Prostate gland (tissue), 2 donors: Measurements from ENCODE around the gene NUMA1. TPM values are rescaled to one million over a fixed set of nuclear protein-coding genes. Genes with fewer than 3 reads are reported as not detected.
A peak's percentile ranks its signal among the peaks of the same experiment; 100 is the strongest.

Source experiments
- DNase-seq: peaks from one replicate; pipeline ENCODE4 v3.0.0-alpha.2; 2019; ENCODE audit warnings: low spot score
- H3K27ac ChIP-seq, 2 donors: fragments of 200-600 bp; sonication (generic); 2 replicates each; pipeline ENCODE4 v1.5.1; 2017 to 2019
- H3K27me3 ChIP-seq: fragments of 200-600 bp; sonication (generic); replicated peaks from 2 replicates; pipeline ENCODE4 v1.5.1; 2019; ENCODE audit not compliant: insufficient read depth
- H3K36me3 ChIP-seq, 2 donors: fragments of 200-600 bp; sonication (generic); 1 replicate in 1 of 2; 2 replicates in 1 of 2; pipeline versions ENCODE4 v1.5.1 to v1.8.1; 2017 to 2019
- H3K4me1 ChIP-seq: fragments of 200-600 bp; sonication (generic); replicated peaks from 2 replicates; pipeline ENCODE4 v1.5.1; 2019
- H3K4me3 ChIP-seq, 2 donors: fragments of 200-600 bp; sonication (generic); 2 replicates each; pipeline ENCODE4 v1.5.1; 2017 to 2019
- H3K9me3 ChIP-seq: fragments of 200-600 bp; sonication (generic); 2 replicates; pipeline ENCODE4 v1.5.1; 2017
- CTCF ChIP-seq, 4 experiments: fragments of 200-600 bp in 2 of 4; fragments of 450-650 bp in 2 of 4; sonication (generic) in 2 of 4; IDR thresholded peaks; 1 replicate in 3 of 4; 2 replicates in 1 of 4; pipeline ENCODE4 v1.5.1; 2016 to 2019; ENCODE audit warnings: antibody characterized with exemption in 4 of 4, mild to moderate bottlenecking in 2 of 4, moderate library complexity in 2 of 4
- POLR2A ChIP-seq: fragments of 450-650 bp; IDR thresholded peaks from one replicate; pipeline ENCODE4 v1.6.1; 2016; ENCODE audit warnings: antibody characterized with exemption, mild to moderate bottlenecking
- POLR2AphosphoS5 ChIP-seq: sonication (generic); formaldehyde crosslinking; IDR thresholded peaks from one replicate; pipeline ENCODE4 v1.6.1; 2017; ENCODE audit warnings: antibody characterized with exemption
- WGBS: methylation state at CpG from one replicate; pipeline ENCODE4 v1.1.5; 2018; 5-methylcytosine and 5-hydroxymethylcytosine counted together
- intact Hi-C: fragments of 100-400 bp; cut with DNase I; formaldehyde crosslinking; loops from one replicate; pipeline ENCODE4 v1.14.2; 2022
- total RNA-seq, 2 donors: library from RNA; depleted of rRNA; stranded (reverse); fragments of >200 nt; gene quantifications; one replicate each; pipeline ENCODE4 v1.1.0, GENCODE V29; 2016

The NUMA1 gene
- total RNA-seq, 2 donors from 2014 or later = 623 to 712 TPM

GRCh38 chr11:72001285-72001684 lies 79.1 kb downstream of the NUMA1 start:
- no peak for DNase-seq
- no peak for TF ChIP-seq POLR2AphosphoS5
- no peak for TF ChIP-seq POLR2A
- no peak for TF ChIP-seq CTCF (IDR thresholded peaks at IDR 0.05)
- Histone ChIP-seq H3K27me3 (no peaks in the 10 kb centered on the region), H3K9me3 (no peaks in the 10 kb centered on the region), H3K4me1 (peaks cover 3% of the 10 kb centered on the region), H3K27ac (peak overlapping the region in 1 of 2 donors; percentile 15), H3K4me3 (no peak overlapping the region), H3K36me3 (peaks cover 28 to 31% of the 10 kb centered on the region in 2 donors)
- intact Hi-C loops = no loop called here
- 66% methylated on average over 11 of the region's 11 CpGs for WGBS

GRCh38 chr11:72000202-72000867 lies 80.0 kb downstream of the NUMA1 start:
- DNase-seq = no peak
- peaks cover 3% of the 10 kb centered on the region for H3K4me1 ChIP-seq
- whole genome bisulfite sequencing = 77% methylated on average over 10 of the region's 10 CpGs
- H3K27ac ChIP-seq = peak overlapping the region; percentile 63 to 73
- no peaks in the 10 kb centered on the region for H3K27me3 ChIP-seq
- H3K36me3 ChIP-seq = peaks cover 19 to 25% of the 10 kb centered on the region in 2 donors
- H3K4me3 ChIP-seq = no peak overlapping the region
- no peaks in the 10 kb centered on the region for H3K9me3 ChIP-seq
- no peak for TF ChIP-seq POLR2AphosphoS5
- no peak for TF ChIP-seq POLR2A
- no peak for TF ChIP-seq CTCF (IDR thresholded peaks at IDR 0.05)
- intact Hi-C loops = no loop called here

- Histone ChIP-seq H3K36me3 (peaks cover 14 to 19% of the 10 kb centered on the region in 2 donors), H3K4me3 (no peak overlapping the region), H3K27me3 (no peaks in the 10 kb centered on the region), H3K9me3 (no peaks in the 10 kb centered on the region), H3K27ac (peak overlapping the region; percentile 63 to 73), H3K4me1 (peaks cover 3% of the 10 kb centered on the region)
- 55% methylated on average over 8 of the region's 8 CpGs for WGBS
- intact Hi-C loops = no loop called here
- no peak for DNase-seq
- TF ChIP-seq POLR2AphosphoS5 (no peak), CTCF (IDR thresholded peaks at IDR 0.05) (no peak), POLR2A (no peak)
Measured at GRCh38 chr11:71999798-72000197, 80.5 kb downstream of the NUMA1 start.

- DNase-seq = no peak
- H3K27ac ChIP-seq = peak overlapping the region; percentile 63 to 73
Measured at GRCh38 chr11:71999362-71999761, 81.0 kb downstream of the NUMA1 start.

More at GRCh38 chr11:71999362-71999761, 81.0 kb downstream of the NUMA1 start:
- peaks cover 3% of the 10 kb centered on the region for H3K4me1 ChIP-seq
- 0% methylated on average over 2 of the region's 2 CpGs for WGBS
- intact Hi-C loops = no loop called here
- TF ChIP-seq CTCF (IDR thresholded peaks at IDR 0.05) (no peak), POLR2A (no peak), POLR2AphosphoS5 (peak; percentile 22)
- no peaks in the 10 kb centered on the region for H3K9me3 ChIP-seq
- H3K36me3 ChIP-seq = peaks cover 9 to 15% of the 10 kb centered on the region in 2 donors
- peak overlapping the region in 1 of 2 donors; percentile 0 for H3K4me3 ChIP-seq
- H3K27me3 ChIP-seq = no peaks in the 10 kb centered on the region
